Measurements from ENCODE around the gene NRAP.

DNA sequence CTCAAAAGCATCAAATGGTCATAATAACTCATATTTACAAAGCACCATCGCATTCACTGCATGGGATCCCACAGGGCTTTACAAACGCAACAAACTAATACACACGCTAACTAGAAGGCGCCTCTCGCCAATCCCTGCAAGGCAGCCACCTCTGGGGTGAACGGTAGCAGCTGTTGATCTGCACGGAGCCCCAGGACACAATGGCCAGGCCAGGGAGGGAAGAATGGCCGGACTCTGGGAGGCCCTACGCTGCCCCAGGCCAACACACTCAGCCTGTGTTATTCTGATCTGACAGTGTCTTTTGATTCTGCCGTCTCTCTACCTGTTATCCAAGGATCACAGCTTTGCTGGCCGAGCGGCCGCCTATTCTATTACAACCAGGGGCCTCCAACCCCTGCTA lies 69.2 kb downstream of the NRAP start:
- TF ChIP-seq POLR2A (IDR thresholded peaks at IDR 0.05) = no peak
- TF ChIP-seq, protein P1, sequence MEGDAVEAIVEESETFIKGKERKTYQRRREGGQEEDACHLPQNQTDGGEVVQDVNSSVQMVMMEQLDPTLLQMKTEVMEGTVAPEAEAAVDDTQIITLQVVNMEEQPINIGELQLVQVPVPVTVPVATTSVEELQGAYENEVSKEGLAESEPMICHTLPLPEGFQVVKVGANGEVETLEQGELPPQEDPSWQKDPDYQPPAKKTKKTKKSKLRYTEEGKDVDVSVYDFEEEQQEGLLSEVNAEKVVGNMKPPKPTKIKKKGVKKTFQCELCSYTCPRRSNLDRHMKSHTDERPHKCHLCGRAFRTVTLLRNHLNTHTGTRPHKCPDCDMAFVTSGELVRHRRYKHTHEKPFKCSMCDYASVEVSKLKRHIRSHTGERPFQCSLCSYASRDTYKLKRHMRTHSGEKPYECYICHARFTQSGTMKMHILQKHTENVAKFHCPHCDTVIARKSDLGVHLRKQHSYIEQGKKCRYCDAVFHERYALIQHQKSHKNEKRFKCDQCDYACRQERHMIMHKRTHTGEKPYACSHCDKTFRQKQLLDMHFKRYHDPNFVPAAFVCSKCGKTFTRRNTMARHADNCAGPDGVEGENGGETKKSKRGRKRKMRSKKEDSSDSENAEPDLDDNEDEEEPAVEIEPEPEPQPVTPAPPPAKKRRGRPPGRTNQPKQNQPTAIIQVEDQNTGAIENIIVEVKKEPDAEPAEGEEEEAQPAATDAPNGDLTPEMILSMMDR (IDR thresholded peaks at IDR 0.05) = no peak
- no peak for TF ChIP-seq POLR2AphosphoS5 (IDR thresholded peaks at IDR 0.05)
- no peak for TF ChIP-seq EP300 (IDR thresholded peaks at IDR 0.05)
